ENCODE measurements around the gene CHPF2.
A peak's percentile ranks its signal among the peaks of the same experiment; 100 is the strongest.

Gene CHPF2

GRCh38 chr7:151207315-151207714 lies 25.0 kb upstream of the CHPF2 start:
- no peak for DNase-seq

GRCh38 chr7:151207804-151208203 lies 24.5 kb upstream of the CHPF2 start:
- DNase-seq = no peak

GRCh38 chr7:151208253-151208862 lies 23.9 kb upstream of the CHPF2 start:
- no peak for DNase-seq

- no peak for DNase-seq
These were observed 22.7 kb upstream of the CHPF2 start for GRCh38 chr7:151209588-151209987.

- DNase-seq = no peak
These were observed 22.0 kb upstream of the CHPF2 start, which contains the start of gene H2BK1 for GRCh38 chr7:151210087-151210854. H2BK1 (minus strand) TSS chr7:151210488; CDS start chr7:151210318, 170 bp downstream.

GRCh38 chr7:151211155-151211772 lies 21.0 kb upstream of the CHPF2 start:
- no peak for DNase-seq

- DNase-seq = no peak
These were observed 19.7 kb upstream of the CHPF2 start for GRCh38 chr7:151212626-151213025.

GRCh38 chr7:151213826-151214225 lies 18.5 kb upstream of the CHPF2 start:
- DNase-seq = no peak

- no peak for DNase-seq
These were observed 16.9 kb upstream of the CHPF2 start for GRCh38 chr7:151215396-151215795.

- DNase-seq = no peak
These were observed 14.1 kb upstream of the CHPF2 start for GRCh38 chr7:151218170-151218569.

GRCh38 chr7:151223728-151224127 lies 8.6 kb upstream of the CHPF2 start:
- DNase-seq = no peak

GRCh38 chr7:151225948-151226510 lies 6.3 kb upstream of the CHPF2 start:
- no peak for DNase-seq

- no peak for DNase-seq
These were observed 5.8 kb upstream of the CHPF2 start for GRCh38 chr7:151226560-151226874.

GRCh38 chr7:151226875-151227782 lies 5.2 kb upstream of the CHPF2 start, which contains the start of gene ABCF2:
ABCF2 (minus strand) TSS chr7:151227205; CDS start chr7:151226458, 747 bp downstream.
- peak; percentile 87 for DNase-seq

- no peak for DNase-seq
These were observed 4.0 kb upstream of the CHPF2 start for GRCh38 chr7:151228024-151228866.

- no peak for DNase-seq
These were observed 3.0 kb upstream of the CHPF2 start for GRCh38 chr7:151229249-151229648.

GRCh38 chr7:151231080-151231479 lies 1.2 kb upstream of the CHPF2 start:
- no peak for DNase-seq

GRCh38 chr7:151232917-151233701 lies 826 bp downstream of the CHPF2 start:
- no peak for DNase-seq

- no peak for DNase-seq
These were observed 1.5 kb downstream of the CHPF2 start for GRCh38 chr7:151233804-151234203.

GRCh38 chr7:151235091-151235787 lies 3.0 kb downstream of the CHPF2 start:
- DNase-seq = no peak
